Measurements from ENCODE around the gene RHBG. TPM values are rescaled to one million over a fixed set of nuclear protein-coding genes. Genes with fewer than 3 reads are reported as not detected.

Gene RHBG
- total and polyA plus RNA-seq, 2 donors (not counting 3 experiments of a cell fraction or from before 2014, with no cell fraction given) = not detected

GRCh38 chr1:156372265-156372586, 3.2 kb downstream of the RHBG start:
- H3K36me3 ChIP-seq (ENCODE audit: control insufficient read depth in 2 of 2, extremely low read depth in 1 of 2, insufficient read depth in 2 of 2, low read length in 2 of 2) = no peaks in the 10 kb centered on the region
- no peak for FAIRE-seq
- H3K9me3 ChIP-seq (replicated peaks; ENCODE audit: control insufficient read depth, insufficient read depth, low read length) = no peaks in the 10 kb centered on the region
- POLR2A ChIA-PET = no interaction called here
- DNase-seq (ENCODE audit: low read depth, low spot score) = no peak
- H3K27me3 ChIP-seq (ENCODE audit: control insufficient read depth in 2 of 2, insufficient read depth in 2 of 2, low read length in 2 of 2) = peaks cover 23 to 29% of the 10 kb centered on the region in 2 experiments
- H2AFZ ChIP-seq (ENCODE audit: low read depth, low read length) = no peak overlapping the region
- H3K79me2 ChIP-seq (ENCODE audit: control insufficient read depth, insufficient read depth, low read length) = no peaks in the 10 kb centered on the region
- no peak overlapping the region for H3K27ac ChIP-seq (ENCODE audit: insufficient read depth, low read depth, low read length)
- dilution Hi-C loops (cut with MboI; ENCODE audit: extremely low pct_ligation_motif_present, low sequenced_read_pairs) = no loop called here
- TF ChIP-seq JUN (IDR thresholded peaks at IDR 0.05; ENCODE audit: borderline replicate concordance, insufficient read depth, insufficient read length, low read depth) = no peak
- TF ChIP-seq POLR2A (IDR thresholded peaks at IDR 0.05; ENCODE audit: low read depth, low read length) = no peak
- no peak overlapping the region for H3K4me3 ChIP-seq (replicated peaks in 1 of 3; ENCODE audit: insufficient read depth in 1 of 3, low read depth in 1 of 3, low read length in 3 of 3)
- peaks cover 6% of the 10 kb centered on the region for H3K4me1 ChIP-seq (ENCODE audit: control insufficient read depth, extremely low read depth, insufficient read depth, low read length)
- no peaks in the 10 kb centered on the region for H3K9me1 ChIP-seq (replicated peaks; ENCODE audit: control insufficient read depth, extremely low read depth, insufficient read depth, low read length)
- CTCF ChIA-PET = interaction anchor here (1.4 to 3.4 kb wide), 3 partner anchors 11 to 73 kb away, joined by 15 to 34 read pairs (median 24); no protein-coding TSS in a partner anchor
- BruUV-seq (replicated peaks) = no TSS peak
- no peak overlapping the region for H3K9ac ChIP-seq (replicated peaks; ENCODE audit: extremely low read depth, insufficient read depth, low read length)
- H3K4me2 ChIP-seq (ENCODE audit: insufficient read depth, low read length) = no peak overlapping the region
- intact Hi-C loops (cut with micrococcal nuclease) = no loop called here
- no peaks in the 10 kb centered on the region for H4K20me1 ChIP-seq (replicated peaks; ENCODE audit: control insufficient read depth, extremely low read depth, insufficient read depth, low read length)

DNA sequence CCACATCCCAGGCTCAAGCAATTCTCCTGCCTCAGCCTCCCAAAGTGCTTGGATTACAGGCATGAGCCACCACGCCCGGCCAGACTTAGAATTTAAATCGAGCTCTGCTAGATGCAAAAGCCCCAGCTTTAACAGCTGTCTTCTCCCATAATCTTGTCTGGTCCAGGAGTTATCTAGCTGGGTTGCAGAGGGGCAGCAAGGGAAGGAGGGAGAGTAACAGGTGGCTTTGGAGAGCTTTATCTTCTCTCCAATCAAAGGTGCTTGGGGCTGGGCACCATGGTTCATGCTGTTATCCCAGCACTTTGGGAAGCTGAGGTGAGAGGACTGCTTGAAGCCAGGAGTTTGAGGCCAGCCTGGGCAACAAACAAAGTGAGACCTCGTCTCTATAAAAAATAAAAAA, 3.9 kb downstream of the RHBG start:
- peaks cover 20 to 24% of the 10 kb centered on the region in 2 experiments for H3K27me3 ChIP-seq (ENCODE audit: control insufficient read depth in 2 of 2, insufficient read depth in 2 of 2, low read length in 2 of 2)
- H3K36me3 ChIP-seq (ENCODE audit: control insufficient read depth in 2 of 2, extremely low read depth in 1 of 2, insufficient read depth in 2 of 2, low read length in 2 of 2) = no peaks in the 10 kb centered on the region
- DNase-seq (ENCODE audit: low read depth, low spot score) (no peak), FAIRE-seq (no peak)
- dilution Hi-C loops (cut with MboI; ENCODE audit: extremely low pct_ligation_motif_present, low sequenced_read_pairs) (no loop called here), intact Hi-C loops (cut with micrococcal nuclease) (no loop called here)
- no peaks in the 10 kb centered on the region for H3K9me3 ChIP-seq (replicated peaks; ENCODE audit: control insufficient read depth, insufficient read depth, low read length)
- H4K20me1 ChIP-seq (replicated peaks; ENCODE audit: control insufficient read depth, extremely low read depth, insufficient read depth, low read length) = no peaks in the 10 kb centered on the region
- H3K4me3 ChIP-seq (replicated peaks in 1 of 3; ENCODE audit: insufficient read depth in 1 of 3, low read depth in 1 of 3, low read length in 3 of 3) = no peak overlapping the region
- peaks cover 6% of the 10 kb centered on the region for H3K4me1 ChIP-seq (ENCODE audit: control insufficient read depth, extremely low read depth, insufficient read depth, low read length)
- no peak overlapping the region for H2AFZ ChIP-seq (ENCODE audit: low read depth, low read length)
- no TSS peak for BruUV-seq (replicated peaks)
- H3K79me2 ChIP-seq (ENCODE audit: control insufficient read depth, insufficient read depth, low read length) = no peaks in the 10 kb centered on the region
- ChIA-PET CTCF (interaction anchor here (0.9 to 3.4 kb wide), 4 partner anchors 12 to 73 kb away, joined by 3 to 34 read pairs (median 20); no protein-coding TSS in a partner anchor), POLR2A (no interaction called here)
- TF ChIP-seq MYC (IDR thresholded peaks at IDR 0.05; ENCODE audit: low read depth, low read length) (no peak), POLR2AphosphoS5 (IDR thresholded peaks at IDR 0.05; ENCODE audit: insufficient read depth, low read depth, low read length) (no peak), FOS (IDR thresholded peaks at IDR 0.05; ENCODE audit: borderline replicate concordance, insufficient read depth, low read length) (no peak), POLR2A (IDR thresholded peaks at IDR 0.05; ENCODE audit: low read depth, low read length) (no peak), MAX (IDR thresholded peaks at IDR 0.05; ENCODE audit: insufficient read depth, insufficient read length) (no peak), EZH2 (IDR thresholded peaks at IDR 0.05; ENCODE audit: borderline replicate concordance, low read depth, low read length, severe bottlenecking) (no peak), JUN (IDR thresholded peaks at IDR 0.05; ENCODE audit: borderline replicate concordance, insufficient read depth, insufficient read length, low read depth) (no peak), GATA2 (IDR thresholded peaks at IDR 0.05; ENCODE audit: insufficient read depth, insufficient read length, low read depth, low read length) (no peak)
- TF ChIP-seq, protein P1, sequence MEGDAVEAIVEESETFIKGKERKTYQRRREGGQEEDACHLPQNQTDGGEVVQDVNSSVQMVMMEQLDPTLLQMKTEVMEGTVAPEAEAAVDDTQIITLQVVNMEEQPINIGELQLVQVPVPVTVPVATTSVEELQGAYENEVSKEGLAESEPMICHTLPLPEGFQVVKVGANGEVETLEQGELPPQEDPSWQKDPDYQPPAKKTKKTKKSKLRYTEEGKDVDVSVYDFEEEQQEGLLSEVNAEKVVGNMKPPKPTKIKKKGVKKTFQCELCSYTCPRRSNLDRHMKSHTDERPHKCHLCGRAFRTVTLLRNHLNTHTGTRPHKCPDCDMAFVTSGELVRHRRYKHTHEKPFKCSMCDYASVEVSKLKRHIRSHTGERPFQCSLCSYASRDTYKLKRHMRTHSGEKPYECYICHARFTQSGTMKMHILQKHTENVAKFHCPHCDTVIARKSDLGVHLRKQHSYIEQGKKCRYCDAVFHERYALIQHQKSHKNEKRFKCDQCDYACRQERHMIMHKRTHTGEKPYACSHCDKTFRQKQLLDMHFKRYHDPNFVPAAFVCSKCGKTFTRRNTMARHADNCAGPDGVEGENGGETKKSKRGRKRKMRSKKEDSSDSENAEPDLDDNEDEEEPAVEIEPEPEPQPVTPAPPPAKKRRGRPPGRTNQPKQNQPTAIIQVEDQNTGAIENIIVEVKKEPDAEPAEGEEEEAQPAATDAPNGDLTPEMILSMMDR (IDR thresholded peaks at IDR 0.05; ENCODE audit: extremely low read depth in 1 of 2, insufficient read depth in 1 of 2, low read depth in 1 of 2, low read length in 2 of 2) = no peak
- H3K4me2 ChIP-seq (ENCODE audit: insufficient read depth, low read length) = no peak overlapping the region
- no peak overlapping the region for H3K9ac ChIP-seq (replicated peaks; ENCODE audit: extremely low read depth, insufficient read depth, low read length)
- H3K9me1 ChIP-seq (replicated peaks; ENCODE audit: control insufficient read depth, extremely low read depth, insufficient read depth, low read length) = no peaks in the 10 kb centered on the region
- no peak overlapping the region for H3K27ac ChIP-seq (ENCODE audit: insufficient read depth, low read depth, low read length)

Measured in endothelial cell of umbilical vein (primary cell).